ENCODE data around the gene PECR. TPM values are rescaled to one million over a fixed set of nuclear protein-coding genes. Genes with fewer than 3 reads are reported as not detected.

PECR gene
- total RNA-seq, 1 donor = 10.1 TPM

DNA sequence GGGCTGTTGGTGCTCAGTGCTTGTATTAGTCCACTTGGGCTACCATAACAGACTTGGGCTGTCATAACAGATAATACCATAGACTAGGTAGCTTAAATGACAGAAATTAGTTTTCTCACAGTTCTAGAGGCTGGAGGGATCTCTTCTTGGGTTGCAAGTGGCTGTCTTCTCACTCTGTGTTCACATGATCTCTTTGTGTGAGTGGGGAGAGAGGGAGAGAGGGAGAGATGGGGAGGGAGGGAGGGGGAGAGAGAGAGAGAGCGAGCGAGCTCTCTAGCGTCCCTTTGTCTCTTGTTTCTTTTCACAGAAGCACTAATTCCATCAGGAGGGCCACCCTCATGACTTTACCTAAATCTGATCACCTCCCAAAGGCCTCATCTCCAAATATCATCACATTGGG lies 23.1 kb upstream of the PECR start:
- no peak overlapping the region for H3K27ac ChIP-seq (ENCODE audit: low read depth, low read length)
- no peak overlapping the region for H2AFZ ChIP-seq (ENCODE audit: low read length)
- H3K79me2 ChIP-seq (ENCODE audit: insufficient read depth, low read length) = peaks cover 6% of the 10 kb centered on the region
- H4K20me1 ChIP-seq (ENCODE audit: insufficient read depth, low read length) = no peaks in the 10 kb centered on the region
- H3K27me3 ChIP-seq (ENCODE audit: insufficient read depth, low read length) = no peaks in the 10 kb centered on the region
- no peak for TF ChIP-seq CTCF (IDR thresholded peaks at IDR 0.05; ENCODE audit: extremely low read depth, low read depth, low read length)
- H3K4me1 ChIP-seq (ENCODE audit: insufficient read depth, low read length) = peaks cover 4% of the 10 kb centered on the region
- no peaks in the 10 kb centered on the region for H3K9me3 ChIP-seq (ENCODE audit: low read depth, low read length)
- no peak for DNase-seq (ENCODE audit: insufficient read length, low spot score, missing footprints)
- H3K4me3 ChIP-seq (ENCODE audit: insufficient read depth, low read length) = no peak overlapping the region
- H3K4me2 ChIP-seq (ENCODE audit: insufficient read depth, low read length) = no peak overlapping the region
- H3K36me3 ChIP-seq (ENCODE audit: insufficient read depth, low read length) = no peaks in the 10 kb centered on the region

DNA sequence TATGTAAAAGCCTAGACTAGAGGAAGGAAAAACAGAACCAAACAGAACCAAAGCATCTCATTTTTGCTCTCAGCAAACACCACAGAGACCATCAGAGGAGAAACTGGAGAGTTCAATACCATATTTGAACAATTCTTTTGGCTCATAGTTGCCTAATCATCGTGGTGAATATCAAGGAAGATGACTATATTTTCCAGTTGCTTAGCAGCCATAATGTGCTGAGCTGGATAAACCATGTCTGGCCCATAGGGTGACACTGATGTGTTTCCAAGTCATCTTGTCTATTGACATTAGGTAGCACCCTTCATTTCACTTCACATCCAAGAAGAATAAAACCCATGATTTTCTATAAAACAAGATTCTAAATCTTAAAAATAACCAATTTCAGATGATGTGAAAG lies 21.6 kb upstream of the PECR start:
- no peak for TF ChIP-seq CTCF (IDR thresholded peaks at IDR 0.05; ENCODE audit: extremely low read depth, low read depth, low read length)

DNA sequence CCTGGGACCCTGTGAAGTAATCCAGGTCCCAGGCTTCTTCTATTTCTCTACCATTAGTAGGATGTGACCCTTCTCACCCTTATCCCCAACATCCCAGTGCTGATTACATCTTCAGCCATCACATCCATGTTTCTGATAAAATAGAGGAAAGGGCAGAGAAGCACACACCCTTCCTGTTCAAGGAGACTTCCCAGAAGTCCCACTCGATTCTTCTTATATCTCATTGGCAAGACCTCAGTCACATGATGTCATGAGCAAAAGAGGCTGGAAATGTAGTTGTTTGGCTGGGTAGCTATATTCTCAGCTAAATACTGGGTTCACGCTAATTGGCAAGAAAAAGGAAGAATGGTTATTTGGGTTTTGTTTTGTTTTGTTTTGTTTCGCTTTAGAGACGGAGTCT lies 19.5 kb upstream of the PECR start:
- TF ChIP-seq CTCF (IDR thresholded peaks at IDR 0.05; ENCODE audit: extremely low read depth, low read depth, low read length) = no peak
- H3K79me2 ChIP-seq (ENCODE audit: insufficient read depth, low read length) = no peaks in the 10 kb centered on the region
- H4K20me1 ChIP-seq (ENCODE audit: insufficient read depth, low read length) = no peaks in the 10 kb centered on the region
- no peaks in the 10 kb centered on the region for H3K9me3 ChIP-seq (ENCODE audit: low read depth, low read length)
- H3K36me3 ChIP-seq (ENCODE audit: insufficient read depth, low read length) = no peaks in the 10 kb centered on the region
- H3K4me3 ChIP-seq (ENCODE audit: insufficient read depth, low read length) = no peak overlapping the region
- peaks cover under 1% of the 10 kb centered on the region for H3K27me3 ChIP-seq (ENCODE audit: insufficient read depth, low read length)
- no peaks in the 10 kb centered on the region for H3K4me1 ChIP-seq (ENCODE audit: insufficient read depth, low read length)
- H2AFZ ChIP-seq (ENCODE audit: low read length) = no peak overlapping the region
- DNase-seq (ENCODE audit: insufficient read length, low spot score, missing footprints) = no peak
- no peak overlapping the region for H3K27ac ChIP-seq (ENCODE audit: low read depth, low read length)
- no peak overlapping the region for H3K4me2 ChIP-seq (ENCODE audit: insufficient read depth, low read length)

More for the DNA sequence above, 21.6 kb upstream of the PECR start:
- Histone ChIP-seq H2AFZ (ENCODE audit: low read length) (no peak overlapping the region), H3K36me3 (ENCODE audit: insufficient read depth, low read length) (no peaks in the 10 kb centered on the region), H3K27me3 (ENCODE audit: insufficient read depth, low read length) (no peaks in the 10 kb centered on the region), H3K4me1 (ENCODE audit: insufficient read depth, low read length) (no peaks in the 10 kb centered on the region), H3K79me2 (ENCODE audit: insufficient read depth, low read length) (no peaks in the 10 kb centered on the region), H3K4me2 (ENCODE audit: insufficient read depth, low read length) (no peak overlapping the region), H3K9me3 (ENCODE audit: low read depth, low read length) (no peaks in the 10 kb centered on the region), H4K20me1 (ENCODE audit: insufficient read depth, low read length) (no peaks in the 10 kb centered on the region), H3K27ac (ENCODE audit: low read depth, low read length) (no peak overlapping the region), H3K4me3 (ENCODE audit: insufficient read depth, low read length) (no peak overlapping the region)
- no peak for DNase-seq (ENCODE audit: insufficient read length, low spot score, missing footprints)

GRCh38 chr2:216098421-216099334 lies 17.1 kb upstream of the PECR start:
- DNase-seq (ENCODE audit: insufficient read length, low spot score, missing footprints) = no peak

More at GRCh38 chr2:216098421-216099334, 17.1 kb upstream of the PECR start:
- Histone ChIP-seq H2AFZ (ENCODE audit: low read length) (no peak overlapping the region), H3K4me1 (ENCODE audit: insufficient read depth, low read length) (no peaks in the 10 kb centered on the region), H3K4me3 (ENCODE audit: insufficient read depth, low read length) (no peak overlapping the region), H3K36me3 (ENCODE audit: insufficient read depth, low read length) (no peaks in the 10 kb centered on the region), H3K9me3 (ENCODE audit: low read depth, low read length) (no peaks in the 10 kb centered on the region), H3K27ac (ENCODE audit: low read depth, low read length) (no peak overlapping the region), H3K4me2 (ENCODE audit: insufficient read depth, low read length) (no peak overlapping the region), H3K79me2 (ENCODE audit: insufficient read depth, low read length) (no peaks in the 10 kb centered on the region), H4K20me1 (ENCODE audit: insufficient read depth, low read length) (no peaks in the 10 kb centered on the region), H3K27me3 (ENCODE audit: insufficient read depth, low read length) (peaks cover 3% of the 10 kb centered on the region)
- TF ChIP-seq CTCF (IDR thresholded peaks at IDR 0.05; ENCODE audit: extremely low read depth, low read depth, low read length) = no peak
